Activated T-helper 1 cell treated with Interleukin-2 at 50 U/mL for 16 hours (primary cell): ENCODE measurements around the gene CEBPA.

Source experiments
- DNase-seq: peaks from one replicate; pipeline ENCODE4 v3.0.0-alpha.2; 2020; ENCODE audit warnings: low read depth

The CEBPA gene

DNA sequence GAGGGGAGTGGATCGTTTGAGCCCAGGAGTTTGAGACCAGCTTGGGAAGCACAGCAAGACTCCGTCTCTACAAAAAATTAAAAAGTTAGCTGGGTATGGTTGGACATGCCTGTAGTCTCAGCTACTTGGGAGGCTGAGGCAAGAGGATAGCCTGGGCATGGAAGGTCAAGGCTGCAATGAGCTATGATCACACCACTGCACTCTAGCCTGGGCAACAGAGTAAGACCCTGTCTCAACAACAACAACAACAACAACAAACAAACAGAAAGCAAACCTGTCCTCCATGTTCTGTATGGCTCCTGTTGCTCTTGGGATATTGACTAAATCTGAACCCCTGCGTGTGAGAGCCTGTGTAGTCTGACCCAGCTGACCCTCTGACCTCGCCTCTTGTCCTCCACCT, 14.9 kb downstream of the CEBPA start:
- no peak for DNase-seq

- no peak for DNase-seq
Measured at GRCh38 chr19:33286899-33287298, 15.4 kb downstream of the CEBPA start.

DNA sequence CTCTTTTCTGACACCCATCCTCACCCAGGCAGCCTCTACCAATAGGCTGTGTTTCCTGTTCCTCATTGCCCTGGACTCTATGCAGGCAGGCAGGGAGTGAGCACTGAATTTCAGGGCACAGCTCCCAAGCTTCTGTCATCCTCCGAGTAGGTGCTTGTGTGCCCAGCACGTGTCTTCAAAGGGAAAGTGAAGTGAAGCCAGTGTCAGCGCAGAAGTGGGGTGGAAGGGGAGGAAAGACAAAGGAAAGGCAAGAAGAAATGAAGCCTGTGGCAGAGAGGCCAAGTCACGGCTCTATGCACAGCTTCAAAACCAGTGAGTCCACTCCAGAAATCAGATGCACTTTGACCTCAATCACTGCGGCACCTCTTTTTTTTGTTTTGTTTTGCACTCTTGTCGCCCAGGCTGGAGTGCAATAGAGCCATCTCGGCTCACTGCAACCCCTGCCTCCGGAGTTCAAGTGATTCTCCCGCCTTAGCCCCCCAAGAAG, 16.9 kb downstream of the CEBPA start:
- no peak for DNase-seq

DNA sequence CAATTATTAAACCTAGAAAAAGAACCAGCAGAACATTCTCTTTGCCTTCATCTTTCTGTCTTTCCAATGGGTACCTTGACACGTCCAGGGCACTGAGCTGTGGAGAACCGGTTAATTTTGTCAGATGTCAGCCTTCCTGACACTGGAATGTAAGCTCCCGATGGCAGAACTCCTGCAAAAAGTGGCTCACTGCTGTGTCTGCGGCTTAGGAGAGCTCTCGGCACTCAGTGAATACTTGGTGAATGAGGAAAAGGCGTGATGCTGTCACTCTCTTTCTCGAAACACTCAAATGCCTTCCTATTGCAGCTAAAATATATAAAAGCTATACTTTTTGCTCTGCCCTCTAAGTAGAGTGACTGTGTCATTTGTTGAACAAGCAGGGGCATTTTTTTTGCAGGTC, 17.6 kb downstream of the CEBPA start:
- DNase-seq: no peak

DNA sequence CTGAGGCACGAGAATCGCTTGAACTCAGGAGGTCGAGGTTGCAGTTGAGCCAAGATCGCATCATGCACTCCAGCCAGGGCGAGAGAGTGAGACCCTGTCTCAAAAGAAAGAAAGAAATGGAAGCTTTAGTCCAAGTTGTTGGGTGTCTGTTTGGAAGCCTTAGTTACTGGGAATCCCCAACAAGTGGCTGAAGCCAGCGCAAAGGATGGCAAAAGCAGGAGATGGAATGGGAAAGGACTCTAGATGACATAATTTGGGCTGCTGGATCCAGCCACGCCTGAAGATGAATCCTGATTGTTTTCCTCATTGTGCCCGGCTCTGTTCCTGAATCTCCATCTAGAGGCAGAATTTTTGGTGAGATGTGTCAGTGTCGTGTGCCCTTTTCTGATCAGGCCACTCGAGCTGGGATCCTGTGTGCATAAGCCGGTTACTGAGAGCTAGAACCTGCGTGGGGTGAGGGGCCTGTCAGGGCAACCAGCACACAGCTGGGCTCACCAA, 18.1 kb downstream of the CEBPA start:
- DNase-seq: no peak

DNA sequence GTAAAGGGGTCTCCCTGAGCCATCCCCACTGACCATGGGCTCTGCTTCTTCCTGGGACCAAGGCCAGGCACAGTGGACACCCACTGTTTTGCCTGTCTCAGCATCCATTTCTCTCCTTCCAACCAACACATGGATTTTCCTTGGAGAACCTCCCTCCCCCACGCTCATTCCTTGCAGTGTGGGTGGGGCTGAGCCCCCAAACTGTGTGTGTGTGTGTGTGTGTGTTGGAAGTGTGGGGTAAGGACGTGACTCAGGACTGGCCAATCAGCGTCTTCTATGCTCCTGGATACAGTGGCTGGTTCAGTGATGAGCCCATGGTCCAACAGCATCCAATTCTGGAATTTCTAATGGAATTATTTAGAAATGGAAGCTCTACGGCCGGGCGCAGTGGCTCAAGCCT, 18.7 kb downstream of the CEBPA start:
- no peak for DNase-seq

GRCh38 chr19:33282036-33282671, 20.2 kb downstream of the CEBPA start:
- DNase-seq: no peak

DNA sequence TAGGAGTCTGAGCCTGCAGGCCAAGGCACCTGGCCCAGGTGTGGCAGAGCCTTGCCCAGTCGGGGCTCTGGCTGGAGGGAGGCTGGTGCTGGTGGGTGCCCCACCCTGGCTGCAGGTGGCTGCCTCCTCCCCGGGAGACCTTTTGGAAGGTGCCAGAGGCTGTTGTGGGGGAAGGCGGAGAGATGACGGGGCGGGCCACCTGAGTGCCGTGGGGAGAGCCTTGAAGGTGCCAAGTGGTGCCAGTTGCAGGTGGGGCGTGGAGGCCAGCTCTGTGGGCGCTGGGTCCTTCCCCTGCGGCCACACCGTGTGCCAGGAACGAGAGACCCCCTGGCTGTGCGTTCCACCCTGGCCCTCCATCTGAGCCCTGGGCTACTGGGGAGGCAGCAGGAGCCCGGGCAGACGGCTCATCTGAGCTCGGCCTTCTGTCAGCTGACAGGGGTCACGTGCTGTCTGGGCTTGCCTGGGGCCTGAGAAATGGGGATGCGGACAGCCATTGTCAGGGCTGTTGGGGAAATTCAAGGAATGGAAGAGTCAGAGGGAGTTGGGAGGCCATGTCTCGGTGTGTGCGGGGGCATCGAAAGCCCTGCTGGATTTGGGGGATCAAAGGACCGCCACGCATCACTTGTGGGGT, 20.9 kb downstream of the CEBPA start:
- no peak for DNase-seq

GRCh38 chr19:33280351-33280921, 21.9 kb downstream of the CEBPA start:
- DNase-seq: no peak

- DNase-seq: no peak
Measured at GRCh38 chr19:33279430-33280350, 22.6 kb downstream of the CEBPA start.

DNA sequence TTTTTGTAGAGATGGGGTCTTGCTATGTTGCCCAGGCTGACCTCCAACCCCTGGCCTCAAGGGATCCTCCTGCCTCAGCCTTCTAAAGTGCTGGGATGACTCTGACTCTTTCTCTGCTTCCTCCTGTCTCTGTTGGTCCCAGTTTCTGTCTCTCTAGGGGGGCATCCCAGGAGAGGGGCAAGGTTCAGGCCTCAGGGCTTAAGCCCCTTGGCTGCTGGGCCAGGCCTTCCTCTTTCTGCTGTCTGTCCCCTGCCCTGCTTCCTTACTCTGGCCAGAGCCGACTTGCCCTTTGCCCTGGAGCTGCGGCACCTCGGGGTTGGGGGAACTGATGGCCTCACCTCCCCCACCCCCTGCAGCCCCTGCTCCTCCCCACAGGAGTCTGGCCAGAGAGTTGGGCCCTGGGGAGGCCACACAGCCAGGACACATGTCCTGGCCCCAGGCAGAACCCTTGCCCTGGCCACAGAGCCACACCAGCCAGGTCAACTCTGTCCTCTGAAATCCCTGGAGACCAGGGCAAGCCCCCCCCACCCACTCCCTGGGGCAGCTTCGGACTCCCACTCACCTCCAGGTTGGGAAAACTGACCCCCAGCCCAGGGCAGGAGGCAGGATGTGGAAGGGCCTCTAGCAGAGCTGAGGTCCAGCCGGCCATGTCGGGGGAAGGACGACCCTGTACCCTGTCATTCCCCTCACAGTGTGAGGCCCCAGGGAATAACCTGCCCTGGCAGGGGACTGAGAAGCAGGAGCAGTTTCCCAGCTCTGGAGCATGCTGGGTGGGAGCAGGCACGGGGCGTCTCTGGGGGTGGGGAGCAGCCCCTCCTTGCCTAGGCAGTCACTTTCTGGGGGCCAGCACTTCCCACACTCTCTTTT, 23.7 kb downstream of the CEBPA start:
- DNase-seq: no peak

- no peak for DNase-seq
Measured at GRCh38 chr19:33278023-33278402, 24.3 kb downstream of the CEBPA start.

GRCh38 chr19:33277434-33277833, 24.9 kb downstream of the CEBPA start:
- no peak for DNase-seq

GRCh38 chr19:33275933-33276619, 26.3 kb downstream of the CEBPA start:
- DNase-seq: no peak

- DNase-seq: no peak
Measured at GRCh38 chr19:33275559-33275932, 26.8 kb downstream of the CEBPA start.

DNA sequence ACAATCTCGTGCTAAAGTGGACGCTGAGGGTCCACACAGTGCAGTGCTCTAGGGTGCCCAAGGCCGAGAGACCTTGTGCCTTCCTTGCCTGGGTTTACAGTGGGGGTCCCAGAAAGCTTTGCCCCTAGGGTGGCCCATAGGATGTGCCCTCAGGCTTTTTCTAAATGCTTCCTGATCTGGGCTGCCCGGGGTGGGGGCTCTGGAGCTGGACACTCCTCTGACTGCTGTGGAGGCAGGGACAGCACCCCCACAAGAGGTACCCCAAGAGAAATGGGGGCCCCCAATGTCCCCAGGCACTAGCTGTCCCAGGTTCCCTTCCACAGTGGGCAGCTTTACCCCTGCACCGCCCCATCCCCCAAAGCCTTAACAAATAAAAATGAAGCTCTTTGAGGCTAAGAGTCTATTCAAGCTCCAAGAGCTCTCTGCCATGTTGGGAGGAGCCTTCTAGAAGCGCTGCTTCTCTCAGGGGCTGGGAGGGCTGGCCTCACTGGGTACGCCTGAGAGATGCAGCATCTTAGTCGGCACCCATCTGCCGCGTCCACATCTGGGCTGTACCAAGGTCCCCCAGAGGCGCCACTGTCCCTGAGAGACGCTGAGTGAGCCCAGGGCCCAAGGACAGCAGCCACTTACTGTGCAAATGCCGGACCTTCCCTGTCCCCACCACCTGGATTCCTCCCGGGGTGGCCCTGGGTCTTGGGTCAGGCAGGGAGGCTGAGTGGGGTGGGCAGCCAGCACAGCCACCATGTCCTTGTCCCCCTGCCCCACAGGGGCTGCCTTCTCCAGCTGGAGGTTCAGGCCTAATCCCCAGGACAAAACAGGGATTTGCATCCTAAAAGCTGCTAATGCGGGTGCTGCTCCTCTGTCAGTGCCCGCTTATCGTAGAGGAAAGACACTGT, 27.4 kb downstream of the CEBPA start:
- no peak for DNase-seq

DNA sequence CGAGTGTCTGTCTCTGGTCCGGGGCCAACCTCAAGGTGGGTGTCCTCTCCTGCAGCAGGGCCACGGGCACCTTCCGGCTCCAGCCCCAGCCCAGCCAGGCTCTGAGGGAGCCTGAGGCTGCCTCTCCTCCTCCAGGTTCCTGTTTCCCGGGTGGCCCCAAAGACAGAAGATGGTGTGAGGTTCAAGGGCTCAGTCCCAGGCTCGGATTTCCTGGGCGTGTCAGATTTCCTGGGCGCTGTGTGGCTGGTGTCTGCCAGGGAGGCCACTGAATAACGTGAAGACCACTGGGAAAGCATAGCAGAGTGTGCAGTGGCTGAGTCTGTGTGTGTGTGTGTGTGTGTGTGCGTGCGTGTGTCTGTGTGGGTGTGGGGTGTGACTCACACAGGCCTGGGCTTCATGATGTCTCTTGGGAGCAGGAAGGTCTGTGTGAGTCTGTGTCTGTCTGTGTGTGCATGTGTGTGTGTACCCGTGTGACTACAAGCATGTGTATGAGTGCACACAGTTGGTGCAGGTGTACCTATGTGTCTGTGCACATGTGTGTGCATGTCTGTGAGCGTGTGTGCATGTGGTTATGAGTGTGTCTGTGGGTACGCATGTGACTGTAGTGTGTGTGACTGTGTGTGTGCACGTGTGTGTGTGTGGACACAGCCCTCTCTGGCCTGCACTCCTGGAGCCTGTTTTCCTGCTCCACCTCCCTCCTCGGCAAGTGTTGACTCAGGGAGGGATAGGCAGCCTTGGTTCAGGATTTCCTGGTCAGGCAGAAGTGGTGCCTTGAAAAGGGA, 28.3 kb downstream of the CEBPA start:
- DNase-seq: no peak

DNA sequence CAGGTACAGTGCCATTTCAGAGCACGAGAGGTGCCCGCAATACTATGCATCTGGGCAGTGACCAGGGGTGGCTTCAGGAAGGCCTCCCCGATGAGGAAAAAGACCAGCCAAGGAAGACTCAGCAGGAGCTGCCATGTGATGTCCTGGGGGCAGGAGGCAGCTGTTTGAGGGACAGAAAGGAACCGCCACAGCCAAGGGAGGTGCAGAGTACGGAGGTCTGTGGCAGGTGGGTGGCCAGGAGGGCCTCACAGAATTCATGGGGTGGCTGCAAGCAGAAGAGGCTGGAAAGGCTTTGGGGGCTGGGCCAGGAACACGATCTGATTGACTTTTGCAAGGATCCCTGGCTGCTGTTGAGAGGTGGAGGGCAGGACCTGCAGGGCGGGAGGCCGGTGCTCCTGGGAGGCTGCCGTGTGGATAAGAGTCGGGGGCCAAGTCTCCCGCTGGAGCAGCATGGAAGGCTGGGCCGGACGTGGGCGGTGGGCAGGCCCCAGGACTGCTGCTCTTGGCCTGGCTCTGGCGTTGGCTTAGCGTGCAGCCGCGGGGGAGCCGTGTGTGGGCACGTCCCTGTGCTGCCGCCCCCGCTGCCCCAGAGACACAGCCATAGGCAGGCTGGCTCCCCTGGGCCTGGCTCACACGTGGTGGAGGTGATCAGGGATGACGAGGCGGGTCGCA, 29.1 kb downstream of the CEBPA start:
- no peak for DNase-seq
